Endodermal cell (in vitro differentiated cells): ENCODE measurements around the gene TTLL1. TPM values are rescaled to one million over a fixed set of nuclear protein-coding genes. Genes with fewer than 3 reads are reported as not detected.

ENCODE experiments used
- DNase-seq: peaks from one replicate; pipeline ENCODE4 v3.0.0-alpha.2; 2017
- H3K27ac ChIP-seq: 2 replicates; pipeline ENCODE4 v1.5.1; 2013; ENCODE audit warnings: mild to moderate bottlenecking, low read depth, low read length, moderate library complexity
- H3K27me3 ChIP-seq: 2 replicates; pipeline ENCODE4 v1.6.1; 2013; ENCODE audit warnings: mild to moderate bottlenecking, low read length, moderate library complexity; ENCODE audit not compliant: insufficient read depth, control insufficient read depth, poor library complexity, severe bottlenecking
- H3K36me3 ChIP-seq: 2 replicates; pipeline ENCODE4 v1.7.0; 2013; ENCODE audit warnings: mild to moderate bottlenecking, low read length, moderate library complexity; ENCODE audit not compliant: control insufficient read depth, insufficient read depth
- H3K4me1 ChIP-seq: one replicate; pipeline ENCODE4 v1.7.0; 2013; ENCODE audit warnings: low read length; ENCODE audit not compliant: control insufficient read depth, insufficient read depth
- H3K4me3 ChIP-seq: 2 replicates; pipeline ENCODE4 v1.5.1; 2013; ENCODE audit warnings: mild to moderate bottlenecking, low read length, moderate library complexity
- H3K9ac ChIP-seq: 2 replicates; pipeline ENCODE4 v1.6.1; 2013; ENCODE audit warnings: mild to moderate bottlenecking, low read length, moderate library complexity; ENCODE audit not compliant: poor library complexity, severe bottlenecking; ENCODE audit errors: extremely low read depth
- H3K9me3 ChIP-seq: 2 replicates; pipeline ENCODE4 v1.6.1; 2013; ENCODE audit warnings: mild to moderate bottlenecking, low read length, moderate library complexity; ENCODE audit not compliant: control insufficient read depth
- H3K27ac Mint-ChIP-seq: 2 replicates; pipeline ENCODE4 v1.8.0; 2020; ENCODE audit warnings: mixed read lengths
- H3K27me3 Mint-ChIP-seq: 2 replicates; pipeline ENCODE4 v1.8.0; 2021; ENCODE audit warnings: mild to moderate bottlenecking, mixed read lengths; ENCODE audit not compliant: insufficient read depth
- H3K36me3 Mint-ChIP-seq: 2 replicates; pipeline ENCODE4 v1.8.0; 2020; ENCODE audit warnings: low read depth, mixed read lengths
- H3K4me1 Mint-ChIP-seq: 2 replicates; pipeline ENCODE4 v1.8.0; 2020; ENCODE audit warnings: mixed read lengths
- H3K4me3 Mint-ChIP-seq: 2 replicates; pipeline ENCODE4 v1.8.0; 2020; ENCODE audit warnings: mild to moderate bottlenecking, moderate library complexity, mixed read lengths
- H3K9me3 Mint-ChIP-seq: 2 replicates; pipeline ENCODE4 v1.8.0; 2020; ENCODE audit warnings: mild to moderate bottlenecking, mixed read lengths
- WGBS, 2 experiments: methylation state at CpG; one replicate each; pipeline versions ENCODE4 v1.1.5 to v1.1.7; 2013; ENCODE audit warnings: missing lambda C conversion rate in 2 of 2, mixed read lengths in 1 of 2; ENCODE audit not compliant: insufficient coverage in 1 of 2, insufficient read length in 1 of 2; 5-methylcytosine and 5-hydroxymethylcytosine counted together
- total RNA-seq, 2 donors: library from RNA; stranded (reverse); fragmentation: NEBNext Ultra II Directional in 1 of 2; extraction: Animal tissue kit (Norgen Biotek cat#: 25700) in 1 of 2; gene quantifications; 2 replicates in 1 of 2; 3 replicates in 1 of 2; pipeline ENCODE4 v1.2.1, GENCODE V29; 2021
- TF ChIP-seq, protein P1 (sequence below): fragments of 200-600 bp; sonication (generic); conservative IDR thresholded peaks from 2 replicates; pipeline ENCODE4 v1.5.0; 2021; ENCODE audit warnings: antibody characterized with exemption, mild to moderate bottlenecking

TTLL1 gene
- total RNA-seq, 2 donors from 2014 or later = 6.9 to 10.4 TPM

GRCh38 chr22:43131773-43132501 is 42.7 kb upstream of the TTLL1 start:
- Mint-ChIP-seq H3K36me3 (peaks cover 37% of the 10 kb centered on the region), H3K27ac (no peak overlapping the region), H3K9me3 (peaks cover 3% of the 10 kb centered on the region), H3K27me3 (no peaks in the 10 kb centered on the region), H3K4me1 (no peaks in the 10 kb centered on the region), H3K4me3 (no peak overlapping the region)
- peaks cover 49% of the 10 kb centered on the region for H3K36me3 ChIP-seq
- no peak overlapping the region for H3K27ac ChIP-seq
- no peak overlapping the region for H3K4me3 ChIP-seq
- no peak for DNase-seq
- 96 to 97% methylated on average over 15 to 17 of the region's 17 CpGs for WGBS, 2 experiments
- no peaks in the 10 kb centered on the region for H3K27me3 ChIP-seq
- no peak overlapping the region for H3K9ac ChIP-seq
- no peaks in the 10 kb centered on the region for H3K9me3 ChIP-seq
- TF ChIP-seq, protein P1, sequence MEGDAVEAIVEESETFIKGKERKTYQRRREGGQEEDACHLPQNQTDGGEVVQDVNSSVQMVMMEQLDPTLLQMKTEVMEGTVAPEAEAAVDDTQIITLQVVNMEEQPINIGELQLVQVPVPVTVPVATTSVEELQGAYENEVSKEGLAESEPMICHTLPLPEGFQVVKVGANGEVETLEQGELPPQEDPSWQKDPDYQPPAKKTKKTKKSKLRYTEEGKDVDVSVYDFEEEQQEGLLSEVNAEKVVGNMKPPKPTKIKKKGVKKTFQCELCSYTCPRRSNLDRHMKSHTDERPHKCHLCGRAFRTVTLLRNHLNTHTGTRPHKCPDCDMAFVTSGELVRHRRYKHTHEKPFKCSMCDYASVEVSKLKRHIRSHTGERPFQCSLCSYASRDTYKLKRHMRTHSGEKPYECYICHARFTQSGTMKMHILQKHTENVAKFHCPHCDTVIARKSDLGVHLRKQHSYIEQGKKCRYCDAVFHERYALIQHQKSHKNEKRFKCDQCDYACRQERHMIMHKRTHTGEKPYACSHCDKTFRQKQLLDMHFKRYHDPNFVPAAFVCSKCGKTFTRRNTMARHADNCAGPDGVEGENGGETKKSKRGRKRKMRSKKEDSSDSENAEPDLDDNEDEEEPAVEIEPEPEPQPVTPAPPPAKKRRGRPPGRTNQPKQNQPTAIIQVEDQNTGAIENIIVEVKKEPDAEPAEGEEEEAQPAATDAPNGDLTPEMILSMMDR = no peak
- H3K4me1 ChIP-seq = no peaks in the 10 kb centered on the region

DNA sequence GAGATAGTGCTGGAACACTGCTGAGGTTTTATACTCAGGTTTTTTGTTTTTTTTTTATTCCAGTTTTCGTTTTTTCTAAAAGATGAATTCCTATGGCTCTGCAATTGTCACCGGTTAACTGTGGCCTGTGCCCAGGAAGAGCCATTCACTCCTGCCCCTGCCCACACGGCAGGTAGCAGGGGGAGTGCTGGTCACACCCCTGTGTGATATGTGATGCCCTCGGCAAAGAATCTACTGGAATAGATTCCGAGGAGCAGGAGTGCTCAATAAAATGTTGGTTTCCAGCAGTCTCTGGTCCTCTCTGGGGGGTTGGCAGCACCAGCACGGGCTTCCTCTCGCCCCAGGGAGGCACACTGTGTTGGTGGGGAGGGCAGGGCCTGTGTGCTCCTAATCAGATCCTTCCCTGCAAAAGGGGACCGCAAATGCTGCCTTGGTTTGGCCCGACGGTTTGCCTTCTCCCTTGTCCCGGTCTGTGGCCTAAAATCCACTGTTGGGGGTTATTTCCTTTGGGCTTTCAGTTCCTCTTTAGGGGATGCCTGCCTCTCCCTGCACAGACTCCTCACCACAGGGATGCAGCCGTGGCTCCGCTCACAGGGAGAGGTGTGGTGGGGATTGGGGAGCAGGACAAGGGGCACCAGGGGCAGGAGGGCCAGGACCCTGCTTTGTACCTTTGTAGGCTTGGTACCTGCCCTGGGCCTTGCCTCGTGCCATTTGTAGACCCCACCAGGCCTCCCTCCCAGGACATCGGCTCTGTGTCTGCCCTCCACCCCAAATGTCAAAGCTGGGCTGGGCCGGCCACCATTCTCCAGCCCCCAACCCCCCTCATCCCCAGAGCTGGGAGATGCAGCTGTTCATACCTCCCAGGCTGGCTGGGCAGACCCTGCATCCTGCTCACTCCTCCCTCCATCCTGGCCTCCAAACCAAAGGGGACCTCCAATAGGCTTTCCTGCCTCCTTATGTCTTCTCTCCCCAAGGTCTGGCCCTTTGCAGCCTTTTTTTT is 40.5 kb upstream of the TTLL1 start:
- Histone ChIP-seq H3K4me1 (no peaks in the 10 kb centered on the region), H3K27me3 (no peaks in the 10 kb centered on the region), H3K36me3 (peaks cover 31% of the 10 kb centered on the region), H3K9me3 (no peaks in the 10 kb centered on the region), H3K9ac (no peak overlapping the region), H3K4me3 (no peak overlapping the region), H3K27ac (no peak overlapping the region)
- peaks cover 2% of the 10 kb centered on the region for H3K9me3 Mint-ChIP-seq
- H3K4me1 Mint-ChIP-seq = no peaks in the 10 kb centered on the region
- 80% methylated on average over 11 to 16 of the region's 16 CpGs for WGBS, 2 experiments
- DNase-seq = no peak
- H3K4me3 Mint-ChIP-seq = no peak overlapping the region
- H3K27ac Mint-ChIP-seq = no peak overlapping the region
- no peaks in the 10 kb centered on the region for H3K27me3 Mint-ChIP-seq
- TF ChIP-seq, protein P1 = no peak
- H3K36me3 Mint-ChIP-seq = peaks cover 22% of the 10 kb centered on the region

- Mint-ChIP-seq H3K4me3 (no peak overlapping the region), H3K27ac (no peak overlapping the region), H3K4me1 (no peaks in the 10 kb centered on the region), H3K36me3 (peaks cover 14% of the 10 kb centered on the region), H3K9me3 (no peaks in the 10 kb centered on the region), H3K27me3 (no peaks in the 10 kb centered on the region)
- Histone ChIP-seq H3K4me1 (no peaks in the 10 kb centered on the region), H3K36me3 (peaks cover 24% of the 10 kb centered on the region), H3K27me3 (no peaks in the 10 kb centered on the region), H3K27ac (no peak overlapping the region), H3K9me3 (no peaks in the 10 kb centered on the region), H3K4me3 (no peak overlapping the region), H3K9ac (no peak overlapping the region)
- TF ChIP-seq, protein P1 = no peak
- DNase-seq = no peak
- WGBS, 2 experiments = 71 to 73% methylated on average over 11 to 20 of the region's 20 CpGs
Measured at GRCh38 chr22:43128928-43129424, 39.8 kb upstream of the TTLL1 start.
